Breast epithelium (tissue), 4 donors: ENCODE results near the gene ITGA2B. TPM values are rescaled to one million over a fixed set of nuclear protein-coding genes. Genes with fewer than 3 reads are reported as not detected.

ENCODE experiments used
- DNase-seq, 2 donors: peaks; one replicate each; pipeline ENCODE4 v3.0.0-alpha.2; 2019; ENCODE audit warnings: low spot score in 2 of 2
- H3K27ac ChIP-seq, 2 donors: fragments of 200-600 bp; sonication (generic) in 1 of 2; one replicate each; pipeline ENCODE4 v1.5.1; 2016 to 2019; ENCODE audit warnings: mild to moderate bottlenecking in 1 of 2
- H3K27me3 ChIP-seq, 2 donors: fragments of 200-600 bp; sonication (generic) in 1 of 2; one replicate each; pipeline versions ENCODE4 v1.5.1 to v1.6.0; 2017 to 2019; ENCODE audit warnings: control low read depth in 1 of 2, mild to moderate bottlenecking in 1 of 2
- H3K36me3 ChIP-seq: fragments of 200-600 bp; one replicate; pipeline ENCODE4 v1.5.1; 2019
- H3K4me1 ChIP-seq, 2 donors: fragments of 200-600 bp; sonication (generic); one replicate each; pipeline ENCODE4 v1.5.1; 2016 to 2019; ENCODE audit warnings: control low read depth in 1 of 2
- H3K4me3 ChIP-seq, 3 donors: fragments of 200-600 bp; sonication (generic); 1 replicate in 2 of 3; 2 replicates in 1 of 3; pipeline ENCODE4 v1.5.1; 2016 to 2019; ENCODE audit warnings: mild to moderate bottlenecking in 3 of 3, moderate library complexity in 2 of 3
- H3K9me3 ChIP-seq, 2 donors: fragments of 200-600 bp; sonication (generic) in 1 of 2; one replicate each; pipeline ENCODE4 v1.5.1; 2016 to 2019; ENCODE audit warnings: control low read depth in 1 of 2
- POLR2A ChIP-seq: fragments of 450-650 bp; IDR thresholded peaks from one replicate; pipeline ENCODE4 v1.6.1; 2016; ENCODE audit warnings: antibody characterized with exemption, mild to moderate bottlenecking, moderate library complexity
- POLR2AphosphoS5 ChIP-seq, 3 donors: sonication (generic); formaldehyde crosslinking; IDR thresholded peaks; one replicate each; pipeline ENCODE4 v1.6.1; 2017; ENCODE audit warnings: antibody characterized with exemption in 3 of 3
- intact Hi-C: fragments of 100-400 bp; cut with DNase I; formaldehyde crosslinking; loops from one replicate; pipeline ENCODE4 v1.15.1; 2023; ENCODE audit warnings: low total_unique reads
- total RNA-seq, 3 donors: library from RNA; depleted of rRNA; stranded (reverse); fragments of >200 nt; gene quantifications; one replicate each; pipeline ENCODE4 v1.1.0, GENCODE V29; 2016
- TF ChIP-seq, protein P1 (sequence below), 3 donors: fragments of 450-650 bp; IDR thresholded peaks; one replicate each; pipeline ENCODE4 v1.5.1; 2016 to 2017; ENCODE audit warnings: antibody characterized with exemption in 3 of 3, mild to moderate bottlenecking in 3 of 3, moderate library complexity in 3 of 3

The ITGA2B gene
- total RNA-seq, 3 donors from 2014 or later = 0.66 to 1.2 (median 1.1) TPM

DNA sequence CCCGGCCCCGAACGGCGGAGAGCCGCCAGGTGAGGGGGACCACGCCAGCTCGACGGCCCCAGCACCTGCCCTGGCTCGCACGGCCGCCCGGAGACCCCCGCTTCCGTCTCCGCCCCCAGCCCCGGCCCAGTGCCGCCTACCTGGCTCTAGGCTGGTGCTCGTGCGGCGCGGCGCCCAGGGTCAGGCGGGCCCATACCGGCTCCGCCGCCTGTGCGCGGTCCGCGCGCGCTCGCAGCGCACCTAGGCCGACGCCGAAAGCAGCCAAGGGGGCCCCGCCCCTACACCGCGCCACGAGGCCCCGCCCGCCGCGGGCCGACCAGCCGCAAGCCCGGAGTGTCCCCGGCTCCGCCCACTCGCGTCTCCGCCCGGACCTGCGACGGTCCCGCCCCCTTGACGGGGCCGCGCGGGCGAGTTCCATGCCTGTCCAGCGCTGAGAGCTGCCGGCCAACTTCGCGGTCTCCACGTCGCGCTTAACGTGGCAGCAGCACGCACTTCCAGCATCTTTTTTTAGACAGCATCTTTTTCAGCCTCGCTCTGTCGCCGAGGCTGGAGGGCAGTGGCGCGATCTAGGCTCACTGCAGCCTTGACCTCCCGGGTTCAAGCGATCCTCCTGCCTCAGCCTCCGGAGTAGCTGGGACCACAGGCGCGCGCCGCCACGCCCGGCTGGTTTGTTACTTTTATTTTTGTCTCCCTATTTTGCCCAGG is 64.7 kb downstream of the ITGA2B start, which contains the start of gene SLC25A39:
Gene SLC25A39, minus strand, starts transcription at position 253 of the 705 bp plus-strand sequence. CDS start 1,261 bp downstream, outside the sequence.
- Histone ChIP-seq H3K36me3 (no peaks in the 10 kb centered on the region), H3K27me3 (no peaks in the 10 kb centered on the region), H3K4me1 (peaks cover 0 to 8% of the 10 kb centered on the region in 2 donors), H3K27ac (peak within 1 kb of the TSS; percentile 92 to 98), H3K4me3 (peak within 1 kb of the TSS; percentile 93 to 99 (median 94)), H3K9me3 (no peaks in the 10 kb centered on the region)
- DNase-seq = peak; percentile 94 to 95
- TF ChIP-seq POLR2A (peak; percentile 41), POLR2AphosphoS5 (IDR thresholded peaks at IDR 0.05) (peak in 2 of 3 donors; percentile 38 to 86)
- TF ChIP-seq, protein P1, sequence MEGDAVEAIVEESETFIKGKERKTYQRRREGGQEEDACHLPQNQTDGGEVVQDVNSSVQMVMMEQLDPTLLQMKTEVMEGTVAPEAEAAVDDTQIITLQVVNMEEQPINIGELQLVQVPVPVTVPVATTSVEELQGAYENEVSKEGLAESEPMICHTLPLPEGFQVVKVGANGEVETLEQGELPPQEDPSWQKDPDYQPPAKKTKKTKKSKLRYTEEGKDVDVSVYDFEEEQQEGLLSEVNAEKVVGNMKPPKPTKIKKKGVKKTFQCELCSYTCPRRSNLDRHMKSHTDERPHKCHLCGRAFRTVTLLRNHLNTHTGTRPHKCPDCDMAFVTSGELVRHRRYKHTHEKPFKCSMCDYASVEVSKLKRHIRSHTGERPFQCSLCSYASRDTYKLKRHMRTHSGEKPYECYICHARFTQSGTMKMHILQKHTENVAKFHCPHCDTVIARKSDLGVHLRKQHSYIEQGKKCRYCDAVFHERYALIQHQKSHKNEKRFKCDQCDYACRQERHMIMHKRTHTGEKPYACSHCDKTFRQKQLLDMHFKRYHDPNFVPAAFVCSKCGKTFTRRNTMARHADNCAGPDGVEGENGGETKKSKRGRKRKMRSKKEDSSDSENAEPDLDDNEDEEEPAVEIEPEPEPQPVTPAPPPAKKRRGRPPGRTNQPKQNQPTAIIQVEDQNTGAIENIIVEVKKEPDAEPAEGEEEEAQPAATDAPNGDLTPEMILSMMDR (IDR thresholded peaks at IDR 0.05) = peak in 1 of 3 donors; percentile 11
- intact Hi-C loops = loop anchor here (5.0 kb wide), 1 partner anchor 112 kb away; no protein-coding TSS in a partner anchor

DNA sequence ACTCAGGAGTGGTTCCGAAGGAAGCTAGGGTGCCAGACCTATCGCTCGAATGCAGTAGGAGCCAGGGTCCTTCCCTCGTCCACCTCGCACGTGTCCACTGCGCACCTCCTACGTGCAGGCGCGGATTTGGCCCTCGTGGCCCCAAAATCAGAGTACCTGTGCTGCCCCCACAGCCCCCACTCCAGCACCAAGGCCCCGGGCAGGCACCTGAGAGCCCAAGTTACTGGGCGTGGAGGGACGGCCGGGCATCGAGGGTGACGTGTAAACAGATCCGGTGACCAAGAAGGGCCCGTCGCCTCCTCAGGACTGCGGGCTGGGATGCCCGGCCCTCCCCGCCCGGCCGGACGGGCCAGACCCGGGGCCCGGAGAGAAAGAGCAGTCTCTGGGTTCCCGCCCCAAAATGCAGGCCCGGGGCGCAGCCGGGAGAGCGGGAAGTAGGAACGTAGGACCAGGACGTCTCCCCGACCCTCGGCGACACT is 65.3 kb downstream of the ITGA2B start:
- no peak for DNase-seq
- H3K9me3 ChIP-seq = no peaks in the 10 kb centered on the region
- no peaks in the 10 kb centered on the region for H3K36me3 ChIP-seq
- peak overlapping the region; percentile 93 to 99 (median 94) for H3K4me3 ChIP-seq
- H3K4me1 ChIP-seq = peaks cover 0 to 8% of the 10 kb centered on the region in 2 donors
- intact Hi-C loops = no loop called here
- TF ChIP-seq, protein P1 (IDR thresholded peaks at IDR 0.05) = no peak
- TF ChIP-seq POLR2AphosphoS5 (IDR thresholded peaks at IDR 0.05) (no peak), POLR2A (no peak)
- H3K27me3 ChIP-seq = no peaks in the 10 kb centered on the region
- peak overlapping the region; percentile 92 to 98 for H3K27ac ChIP-seq

DNA sequence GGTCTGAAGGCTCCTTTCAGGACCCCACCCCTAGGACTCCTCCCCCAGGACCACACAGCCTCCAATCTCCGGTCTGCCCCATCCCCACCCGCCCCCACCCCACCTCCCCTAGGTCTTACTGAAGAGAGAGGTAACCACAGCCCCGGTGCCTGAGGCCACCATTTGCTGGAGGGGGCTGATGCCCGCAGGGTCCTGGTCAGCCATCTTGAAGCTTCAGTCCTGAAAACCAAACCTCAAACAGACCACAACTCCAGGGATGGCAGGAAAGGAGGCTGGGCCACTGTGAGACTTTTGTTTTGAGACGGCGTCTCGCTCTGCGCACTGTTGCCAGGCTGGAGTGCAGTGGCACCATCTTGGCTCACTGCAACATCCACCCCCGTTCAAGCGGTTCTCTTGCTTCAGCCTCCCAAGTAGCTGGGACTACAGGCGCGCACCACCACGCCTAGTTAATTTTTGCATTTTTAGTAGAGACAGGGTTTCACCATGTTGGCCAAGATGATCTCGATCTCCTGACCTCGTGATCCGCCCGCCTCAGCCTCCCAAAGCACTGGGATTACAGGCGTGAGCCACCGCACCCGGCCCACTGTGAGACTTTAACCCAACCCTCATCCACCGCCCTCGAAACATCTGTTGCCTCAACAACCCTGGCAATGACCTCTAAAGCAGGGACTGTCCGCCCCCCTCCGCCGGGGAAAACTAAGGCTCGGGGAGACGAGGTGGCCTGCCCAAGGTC is 65.9 kb downstream of the ITGA2B start:
- DNase-seq = no peak
- H3K4me3 ChIP-seq = peak overlapping the region; percentile 93 to 99 (median 94)
- no peak overlapping the region for H3K27ac ChIP-seq
- H3K9me3 ChIP-seq = no peaks in the 10 kb centered on the region
- intact Hi-C loops = no loop called here
- H3K36me3 ChIP-seq = no peaks in the 10 kb centered on the region
- H3K4me1 ChIP-seq = peaks cover 0 to 8% of the 10 kb centered on the region in 2 donors
- no peaks in the 10 kb centered on the region for H3K27me3 ChIP-seq
- TF ChIP-seq POLR2A (no peak), POLR2AphosphoS5 (IDR thresholded peaks at IDR 0.05) (no peak)
- TF ChIP-seq, protein P1 (IDR thresholded peaks at IDR 0.05) = no peak

DNA sequence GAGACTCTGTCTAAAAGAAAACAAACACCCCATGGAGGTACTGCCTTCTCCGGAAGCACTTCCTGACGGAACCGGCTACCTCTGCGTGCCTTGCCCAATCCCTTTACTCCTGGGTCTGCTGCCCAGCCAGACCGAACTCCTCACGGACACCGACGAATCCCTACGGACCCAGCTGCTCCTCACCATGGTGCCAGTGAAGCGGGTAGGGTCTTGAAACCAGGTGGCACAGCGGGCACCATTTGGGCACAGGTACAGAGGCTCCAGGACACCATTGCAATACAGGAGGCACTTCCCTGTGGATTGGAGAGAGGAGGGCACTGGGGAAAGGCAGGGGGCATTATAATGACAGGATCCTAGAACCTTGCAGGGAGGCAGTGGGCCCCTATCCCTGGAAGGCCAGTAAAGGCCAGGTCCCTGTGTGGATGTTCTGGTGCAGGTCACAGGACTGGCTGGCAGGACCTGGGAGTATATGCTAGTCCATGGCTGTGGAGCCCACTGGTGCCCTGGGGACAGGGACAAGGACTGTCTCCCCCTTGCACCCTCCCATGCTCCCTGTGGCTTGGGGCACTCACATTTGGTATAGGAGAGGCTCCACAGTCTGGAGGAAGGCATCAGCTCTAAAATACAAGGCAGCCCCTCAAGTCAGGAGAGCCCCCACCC is 67.1 kb downstream of the ITGA2B start:
- Histone ChIP-seq H3K27me3 (peaks cover 0 to 6% of the 10 kb centered on the region in 2 donors), H3K4me3 (no peak overlapping the region), H3K9me3 (no peaks in the 10 kb centered on the region), H3K27ac (no peak overlapping the region), H3K4me1 (peaks cover 0 to 8% of the 10 kb centered on the region in 2 donors), H3K36me3 (no peaks in the 10 kb centered on the region)
- DNase-seq = no peak
- intact Hi-C loops = no loop called here
- TF ChIP-seq, protein P1 (IDR thresholded peaks at IDR 0.05) = no peak
- no peak for TF ChIP-seq POLR2A
- no peak for TF ChIP-seq POLR2AphosphoS5 (IDR thresholded peaks at IDR 0.05)

Other genes with a start within 250 kb of the ITGA2B start
- gene HROB, start 247.7 kb downstream of the ITGA2B start, total RNA-seq = 1 to 10 TPM; 1.2 to 2.1 (median 1.6) TPM
- under 1 TPM in 2 of 3 donors, not detected in 1; 0.29 to 0.33 TPM for gene ASB16, start 218.9 kb downstream of the ITGA2B start, total RNA-seq
- gene TMUB2, start 202.7 kb downstream of the ITGA2B start, total RNA-seq = 10 to 100 TPM; 36.0 to 52.0 (median 40.6) TPM
- 10 to 100 TPM; 34.7 to 45.8 (median 38.3) TPM for gene ATXN7L3, start 189.8 kb downstream of the ITGA2B start, total RNA-seq
- 10 to 100 TPM; 50.1 to 65.1 (median 60.6) TPM for gene UBTF, start 170.0 kb downstream of the ITGA2B start, total RNA-seq
- gene SLC4A1, start 121.5 kb downstream of the ITGA2B start, total RNA-seq = under 1 TPM in 1 of 3 donors, not detected in 2; 0.33 TPM
- gene RUNDC3A, start 81.0 kb downstream of the ITGA2B start, total RNA-seq = 1 to 10 TPM in 1 of 3 donors, under 1 TPM in 1, not detected in 1; 0.48 to 1.6 TPM
- 10 to 100 TPM; 53.1 to 88.2 (median 64.2) TPM for gene SLC25A39, start 64.8 kb downstream of the ITGA2B start, total RNA-seq
- 100 to 1,000 TPM; 166 to 372 (median 252) TPM for gene GRN, start 44.3 kb downstream of the ITGA2B start, total RNA-seq
- 1 to 10 TPM in 2 of 3 donors, under 1 TPM in 1; 0.88 to 2.9 (median 2.7) TPM for gene FAM171A2, start 25.8 kb downstream of the ITGA2B start, total RNA-seq
- gene GPATCH8, start 113.8 kb upstream of the ITGA2B start, total RNA-seq = 10 to 100 TPM; 36.8 to 62.5 (median 51.5) TPM
- gene FZD2, start 167.8 kb upstream of the ITGA2B start, total RNA-seq = 1 to 10 TPM; 1.9 to 3.6 (median 3.0) TPM